NCI-H2081 (cell line): Measurements from ENCODE around the gene NR6A1.

ENCODE experiments used
- DNase-seq, 2 experiments: peaks; one replicate each; lab custom pipeline; 2025; lab: John Stamatoyannopoulos, UW

NR6A1 gene

DNA sequence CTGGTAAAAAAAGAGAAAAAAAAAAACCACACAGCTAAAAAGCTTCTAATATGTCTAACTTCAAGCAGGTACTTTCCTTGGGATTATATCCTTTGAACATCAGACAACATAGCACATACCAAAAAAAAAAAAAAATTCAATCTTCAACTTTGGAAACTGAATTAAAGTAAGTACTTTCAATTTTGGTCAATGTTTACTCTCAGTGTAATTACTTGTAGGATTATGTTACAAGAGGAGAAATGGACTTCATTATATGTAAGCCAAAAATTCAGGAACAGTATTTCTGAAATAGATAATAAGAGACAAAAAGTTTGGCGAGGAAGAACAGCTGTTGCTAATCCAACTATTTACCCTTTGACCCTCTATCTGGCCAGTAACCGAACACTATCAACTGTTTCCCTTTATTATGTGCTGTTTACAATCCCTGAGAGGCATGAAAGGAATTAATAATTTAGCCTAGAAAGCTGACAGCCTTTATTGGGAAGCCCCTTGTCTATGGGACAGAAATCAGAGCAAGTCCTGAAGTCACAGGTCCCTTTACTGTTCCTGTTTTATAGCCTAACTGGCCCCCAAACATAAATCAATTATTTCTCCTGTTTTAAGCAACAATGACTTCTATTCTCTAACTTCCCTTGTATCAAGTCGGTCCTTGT, 46.6 kb downstream of the NR6A1 start:
- DNase-seq = no peak

DNA sequence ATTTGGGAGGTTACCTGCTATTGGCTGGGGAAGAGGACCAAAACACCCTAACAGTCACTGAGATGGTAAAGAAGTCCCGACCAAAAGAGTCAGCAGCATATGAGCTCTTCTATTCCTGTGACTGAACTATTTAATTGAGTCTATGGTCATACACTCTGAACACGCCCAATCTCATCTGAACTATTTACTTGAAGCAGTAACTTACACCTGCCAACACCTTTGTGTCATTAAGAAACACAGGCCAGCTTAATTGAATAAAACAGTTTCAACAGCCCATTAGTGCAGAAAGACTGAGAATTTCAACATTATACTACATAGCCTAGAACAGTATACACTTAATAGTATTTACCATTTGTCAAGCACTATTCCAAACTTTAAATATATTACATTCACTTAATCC, 47.8 kb downstream of the NR6A1 start:
- no peak for DNase-seq

DNA sequence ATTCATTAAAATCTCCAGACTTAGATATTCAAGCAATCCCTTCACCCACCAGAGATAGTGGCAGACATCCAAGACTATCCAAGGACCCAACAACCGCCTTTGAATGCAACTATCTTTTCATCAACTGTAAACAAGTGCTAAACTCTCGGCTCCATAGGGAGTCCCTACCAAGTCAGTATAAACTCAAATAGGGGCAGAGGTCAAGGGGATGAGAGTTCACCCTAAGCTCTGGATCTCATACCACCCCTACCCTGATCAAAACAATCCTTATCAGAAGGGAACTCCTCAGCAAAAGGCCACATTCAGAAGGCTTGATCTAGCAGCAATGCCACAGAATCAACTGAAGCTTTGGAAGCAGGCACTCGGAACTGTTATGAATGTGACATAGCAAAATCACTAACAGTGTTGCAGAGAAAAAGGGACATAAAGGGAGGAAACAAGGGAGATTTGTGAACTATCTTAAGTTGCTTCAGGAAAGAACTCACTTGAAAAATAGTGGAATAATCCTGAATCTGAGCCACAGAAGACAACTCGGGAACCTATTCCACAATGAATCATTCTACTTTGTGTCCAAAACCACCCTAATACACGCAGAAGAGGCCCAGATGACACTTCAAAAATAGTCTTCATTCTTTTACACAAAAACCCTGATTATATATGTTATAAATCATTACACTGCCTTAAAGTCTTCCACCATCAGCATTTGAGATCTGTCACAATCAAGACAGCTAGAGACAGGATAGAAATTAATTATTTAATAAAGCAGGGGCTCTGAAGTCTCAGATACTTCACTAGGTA, 49.8 kb downstream of the NR6A1 start:
- DNase-seq = no peak

DNA sequence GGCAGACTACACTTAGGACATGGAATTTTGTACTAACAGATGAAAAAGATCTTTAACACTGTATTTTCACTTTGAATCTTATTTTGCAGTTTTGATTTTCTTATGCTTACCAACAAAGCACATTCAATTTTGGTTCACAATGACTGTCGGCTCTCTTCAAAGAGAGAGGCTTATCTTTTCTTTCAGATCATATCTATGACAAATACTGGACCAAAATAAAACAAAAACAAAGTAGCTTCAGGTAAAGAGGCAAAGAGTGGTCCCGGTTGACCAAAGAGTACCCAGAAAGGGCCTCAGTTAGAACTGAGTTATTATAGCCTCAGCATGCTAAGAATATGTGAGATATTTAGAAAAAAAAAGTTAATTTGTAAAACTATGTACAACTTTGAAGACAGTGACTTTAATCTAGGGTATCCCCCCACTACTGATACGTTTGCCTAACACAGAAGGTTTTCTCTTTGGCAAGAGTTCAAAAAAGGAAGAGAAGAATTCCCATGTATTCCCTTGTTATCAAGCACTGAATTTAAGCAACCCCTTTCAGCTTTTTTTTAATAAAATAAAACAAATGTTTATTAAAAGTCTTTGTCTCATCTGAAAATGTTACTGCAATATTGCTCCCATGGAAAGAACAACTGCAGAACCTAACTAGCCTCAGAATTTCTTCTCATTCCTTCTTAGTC, 50.5 kb downstream of the NR6A1 start:
- no peak for DNase-seq

DNA sequence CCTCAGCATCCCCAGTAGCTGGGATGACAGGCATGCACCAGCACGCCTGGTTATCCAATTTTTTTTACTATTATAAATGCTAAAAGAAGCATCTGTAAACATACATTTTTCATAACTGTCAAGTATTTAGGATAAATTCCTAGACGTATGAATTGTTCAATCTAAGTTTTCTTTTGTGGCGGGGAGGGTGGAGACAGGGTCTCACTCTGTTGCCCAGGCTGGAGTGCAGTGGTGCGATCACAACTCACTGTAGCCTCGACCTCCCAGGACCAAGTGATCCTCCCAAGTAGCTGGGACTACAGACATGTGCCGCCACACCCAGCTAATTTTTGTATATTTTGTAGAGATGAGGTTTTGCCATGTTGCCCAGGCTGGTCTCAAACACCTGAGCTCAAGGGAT, 52.2 kb downstream of the NR6A1 start:
- DNase-seq = no peak

GRCh38 chr9:124717597-124717996, 53.5 kb downstream of the NR6A1 start:
- no peak for DNase-seq

DNA sequence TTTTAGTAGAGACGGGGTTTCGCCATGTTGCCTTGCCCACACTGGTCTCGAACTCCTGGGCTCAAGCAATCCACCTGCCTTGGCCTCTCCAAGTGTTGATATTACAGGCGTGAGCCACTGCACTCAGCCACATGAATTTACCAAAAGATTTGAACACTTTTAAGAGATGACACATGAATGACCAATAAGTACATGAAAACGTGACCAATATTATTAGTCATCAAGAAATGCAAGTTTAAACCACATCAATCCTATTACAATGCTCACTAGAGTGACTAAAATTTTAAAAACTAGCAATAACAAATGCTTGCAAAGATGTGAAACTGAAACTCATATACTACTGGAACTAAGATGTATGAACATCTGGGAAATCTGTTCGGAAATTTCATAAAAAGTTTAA, 54.3 kb downstream of the NR6A1 start:
- no peak for DNase-seq

- peak; percentile 5 to 11 for DNase-seq
Observed at GRCh38 chr9:124710766-124711165, 60.3 kb downstream of the NR6A1 start.

GRCh38 chr9:124709292-124709690, 61.8 kb downstream of the NR6A1 start:
- no peak for DNase-seq

DNA sequence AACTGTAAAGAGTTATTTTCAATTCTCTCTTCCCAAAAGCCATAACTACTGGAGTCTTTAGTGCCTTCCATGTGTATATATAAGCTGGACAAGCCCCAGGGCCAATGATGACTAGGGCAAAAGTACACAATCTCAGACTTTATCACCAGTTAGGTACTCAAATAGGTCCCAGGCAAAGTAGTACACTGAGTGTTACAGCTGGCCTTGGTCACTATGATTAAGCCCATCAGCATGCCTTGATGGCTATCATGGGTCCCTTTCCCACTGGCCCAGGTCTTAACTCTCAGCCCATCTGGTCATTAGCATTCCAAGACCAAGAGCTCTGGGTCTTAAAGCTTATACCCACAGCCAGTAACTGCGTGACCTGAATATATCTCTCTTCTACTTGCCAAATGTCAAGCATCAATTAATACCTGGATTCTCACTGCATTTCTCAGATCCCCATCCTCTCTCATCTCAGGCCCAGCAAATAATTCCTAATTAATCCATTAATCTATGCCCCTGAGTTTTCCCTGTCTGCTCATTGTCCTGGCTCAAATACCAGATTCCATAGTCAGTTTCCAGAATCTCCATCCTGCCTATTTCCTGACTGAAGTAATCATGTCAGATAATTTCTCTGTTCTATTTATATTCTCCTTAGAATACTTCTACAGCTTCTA, 62.3 kb downstream of the NR6A1 start:
- no peak for DNase-seq

DNA sequence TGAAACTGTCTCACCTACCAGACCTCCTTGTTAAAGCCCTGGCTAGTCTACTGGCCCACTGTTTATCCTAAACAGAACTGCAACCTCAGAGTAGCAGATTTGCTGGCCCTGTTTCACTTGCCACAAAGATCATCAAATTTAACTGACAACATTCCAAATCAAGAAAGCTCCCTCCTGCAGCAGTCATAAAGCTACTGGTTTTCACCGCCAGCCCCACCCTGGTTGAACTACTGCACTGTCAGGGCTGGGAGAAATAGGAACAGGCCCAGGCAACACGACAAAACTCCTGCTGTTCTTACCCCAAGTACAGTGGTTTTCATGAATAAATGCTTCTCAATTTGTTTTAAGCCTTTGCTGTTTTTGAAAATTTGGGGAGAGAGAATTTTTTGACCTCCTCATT, 63.0 kb downstream of the NR6A1 start:
- no peak for DNase-seq

DNA sequence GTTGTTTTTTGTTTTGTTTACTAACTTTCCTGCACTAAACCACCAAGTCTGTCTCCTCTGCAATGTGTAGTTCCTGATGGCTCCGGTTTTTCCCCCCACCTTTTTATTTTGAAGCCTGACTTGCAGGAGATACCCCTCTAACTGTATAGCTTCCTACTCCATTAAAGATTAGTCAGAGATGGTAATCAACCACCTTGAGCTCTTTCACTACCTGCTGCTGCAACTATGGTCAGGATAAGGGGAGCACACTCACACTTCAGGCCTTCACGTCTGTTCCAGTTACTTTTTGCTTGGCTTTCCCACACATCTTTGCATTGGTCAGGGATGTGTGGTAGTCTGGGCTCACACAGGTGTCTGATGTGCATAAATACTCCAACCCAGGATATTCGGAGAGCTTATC, 63.4 kb downstream of the NR6A1 start:
- no peak for DNase-seq

DNA sequence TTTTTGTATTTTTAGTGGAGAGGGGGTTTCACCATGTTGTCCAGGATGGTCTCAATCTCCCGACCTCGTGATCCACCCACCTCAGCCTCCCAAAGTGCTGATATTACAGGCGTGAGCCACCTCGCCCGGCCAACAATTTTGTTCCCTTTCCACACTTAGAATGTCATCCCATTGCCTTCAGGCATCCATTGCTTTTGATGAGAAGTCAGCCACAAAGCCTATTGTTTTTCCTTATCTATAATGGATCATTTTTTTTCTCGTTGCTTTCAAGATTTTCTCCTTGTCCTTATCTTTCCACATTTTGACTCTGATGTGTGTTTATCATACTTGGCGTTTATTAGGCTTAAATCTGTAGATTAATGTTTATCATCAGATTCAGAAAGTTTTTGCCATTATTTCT, 64.4 kb downstream of the NR6A1 start:
- DNase-seq = no peak

GRCh38 chr9:124699575-124699974, 71.5 kb downstream of the NR6A1 start:
- no peak for DNase-seq

DNA sequence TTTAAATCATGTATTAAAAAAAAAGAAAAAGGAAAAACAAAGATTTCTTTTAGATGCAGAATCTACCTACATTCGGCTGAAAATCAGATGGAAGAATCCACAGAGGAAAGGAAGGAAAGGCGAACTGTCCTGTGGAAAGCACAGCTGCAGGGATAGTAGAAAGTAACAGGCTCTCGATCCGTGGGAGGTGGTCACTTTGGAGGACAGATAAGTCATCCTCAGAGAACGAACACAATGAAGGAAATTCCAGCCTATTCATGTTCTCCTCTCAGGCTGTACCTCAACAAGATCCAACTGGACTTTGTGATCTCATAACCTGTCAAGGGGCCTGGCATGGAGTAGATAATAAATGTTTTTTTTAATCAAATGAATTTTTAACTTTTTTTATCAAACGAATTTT, 72.8 kb downstream of the NR6A1 start:
- DNase-seq = no peak

DNA sequence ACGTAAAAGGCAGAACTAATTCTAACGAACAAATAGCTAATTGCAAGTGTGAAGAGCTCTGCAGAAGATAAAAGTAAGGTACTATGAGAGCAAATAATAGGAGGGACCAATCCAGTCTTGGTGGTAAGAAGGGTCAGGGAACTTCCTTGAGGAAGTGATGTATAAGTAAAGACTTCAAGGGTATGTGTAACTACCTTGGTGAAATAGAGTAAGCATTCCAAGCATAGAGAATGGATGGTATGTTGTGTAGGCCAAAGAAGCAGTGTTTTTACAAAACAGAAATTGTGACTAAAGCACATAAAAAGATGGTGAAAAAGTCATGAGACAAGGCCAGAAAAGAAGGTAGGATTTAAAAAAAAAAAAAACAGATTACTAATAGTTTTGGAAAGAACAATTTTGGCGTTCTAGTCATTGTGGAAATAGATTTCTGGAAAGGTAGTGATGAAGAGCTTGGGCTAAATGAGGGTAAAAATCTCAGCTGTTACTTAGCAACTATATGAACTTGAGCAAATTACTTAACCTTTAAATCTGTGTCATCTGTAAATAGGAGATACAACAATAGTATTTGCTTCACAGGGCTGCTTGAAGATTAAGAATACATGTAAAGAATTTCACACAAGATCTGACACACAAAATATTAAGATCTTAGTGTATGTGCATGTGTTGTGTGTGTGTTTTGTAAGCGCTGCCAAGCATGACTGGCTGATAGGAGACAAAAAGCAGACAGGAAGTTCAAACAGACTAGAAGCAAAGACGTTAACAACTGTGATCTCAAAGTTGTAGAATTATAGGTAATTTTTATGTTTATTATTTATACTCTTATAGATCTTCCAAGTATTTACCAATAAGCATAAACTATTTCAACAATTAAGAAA, 73.5 kb downstream of the NR6A1 start:
- no peak for DNase-seq

GRCh38 chr9:124696101-124696500, 75.0 kb downstream of the NR6A1 start:
- DNase-seq = no peak

DNA sequence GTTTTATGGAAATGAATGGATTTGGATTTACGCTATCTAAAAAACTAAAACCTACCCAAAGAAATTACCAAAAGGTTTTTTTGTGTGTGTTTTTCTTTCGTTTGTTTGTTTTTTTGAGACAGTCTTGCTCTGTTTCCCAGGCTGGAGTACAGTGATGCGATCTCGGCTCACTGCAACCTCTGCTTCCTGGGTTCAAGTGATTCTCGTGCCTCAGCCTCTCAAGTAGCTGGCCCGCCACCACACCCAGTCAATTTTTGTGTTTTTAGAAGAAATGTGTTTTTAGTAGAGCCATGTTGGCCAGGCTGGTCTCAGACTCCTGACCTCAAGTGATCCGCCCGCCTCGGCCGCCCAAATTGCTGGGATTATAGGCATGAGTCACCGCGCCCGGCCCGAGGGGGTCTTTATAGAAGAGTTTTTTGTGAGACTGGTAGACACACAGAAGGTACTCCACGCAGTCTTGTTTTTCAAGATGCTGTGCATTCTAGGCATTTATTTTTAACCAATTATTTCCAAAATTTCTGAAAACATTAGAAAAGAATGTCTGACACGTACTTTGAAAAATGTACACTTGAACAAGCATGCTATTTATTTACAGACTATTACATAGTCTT, 75.7 kb downstream of the NR6A1 start:
- DNase-seq = no peak

GRCh38 chr9:124694414-124695279, 76.5 kb downstream of the NR6A1 start:
- DNase-seq = no peak

- no peak for DNase-seq
Observed at GRCh38 chr9:124693403-124693802, 77.7 kb downstream of the NR6A1 start.
